GM11168 (cell line): ENCODE measurements around the gene LDB2.
"Not testable (repeated sequence)": the region's sequence is repeated elsewhere in the genome, so short reads cannot be mapped to it uniquely, and the experiment has no call there.

ENCODE experiments used
- in situ Hi-C: fragments of 300-500 bp; cut with MboI; formaldehyde crosslinking; loops from one replicate; pipeline ENCODE4 v1.12.0; 2022; ENCODE audit warnings: low sequenced_read_pairs; ENCODE audit not compliant: unreplicated experiment

The LDB2 gene

GRCh38 chr4:16530688-16531635 is 367.5 kb downstream of the LDB2 start:
- in situ Hi-C loops = no loop called here

- in situ Hi-C loops = no loop called here
Observed at GRCh38 chr4:16524911-16525554, 373.4 kb downstream of the LDB2 start.

GRCh38 chr4:16524406-16524805 is 374.0 kb downstream of the LDB2 start:
- in situ Hi-C loops = no loop called here

GRCh38 chr4:16523526-16523925 is 374.9 kb downstream of the LDB2 start:
- in situ Hi-C loops = not testable (repeated sequence)

- in situ Hi-C loops = no loop called here
Observed at GRCh38 chr4:16521156-16521915, 377.1 kb downstream of the LDB2 start.

GRCh38 chr4:16516796-16517439 is 381.5 kb downstream of the LDB2 start:
- in situ Hi-C loops = no loop called here

GRCh38 chr4:16513876-16514275 is 384.6 kb downstream of the LDB2 start:
- in situ Hi-C loops = no loop called here

GRCh38 chr4:16508968-16509367 is 389.5 kb downstream of the LDB2 start:
- in situ Hi-C loops = no loop called here

- in situ Hi-C loops = no loop called here
Observed at GRCh38 chr4:16505726-16506125, 392.7 kb downstream of the LDB2 start.

- in situ Hi-C loops = no loop called here
Observed at GRCh38 chr4:16505267-16505666, 393.2 kb downstream of the LDB2 start.

GRCh38 chr4:16503421-16504100 is 394.9 kb downstream of the LDB2 start:
- in situ Hi-C loops = no loop called here

GRCh38 chr4:16498978-16499377 is 399.5 kb downstream of the LDB2 start:
- in situ Hi-C loops = no loop called here

GRCh38 chr4:16496501-16496900 is 401.9 kb downstream of the LDB2 start:
- in situ Hi-C loops = no loop called here

GRCh38 chr4:16492872-16493271 is 405.6 kb downstream of the LDB2 start:
- in situ Hi-C loops = no loop called here

GRCh38 chr4:16489226-16489625 is 409.2 kb downstream of the LDB2 start:
- in situ Hi-C loops = no loop called here

- in situ Hi-C loops = no loop called here
Observed at GRCh38 chr4:16488084-16488483, 410.4 kb downstream of the LDB2 start.

GRCh38 chr4:16484711-16485110 is 413.7 kb downstream of the LDB2 start:
- in situ Hi-C loops = no loop called here

GRCh38 chr4:16483540-16483939 is 414.9 kb downstream of the LDB2 start:
- in situ Hi-C loops = no loop called here

- in situ Hi-C loops = no loop called here
Observed at GRCh38 chr4:16480011-16480410, 418.4 kb downstream of the LDB2 start.

GRCh38 chr4:16472537-16472936 is 425.9 kb downstream of the LDB2 start:
- in situ Hi-C loops = no loop called here
